K562 (cell line): ENCODE data around the gene HYAL3. TPM values are rescaled to one million over a fixed set of nuclear protein-coding genes. Genes with fewer than 3 reads are reported as not detected.

ENCODE experiments used
- ATAC-seq: fragments of 200-7000 bp; cut with Tn5 transposase; 3 replicates; pipeline ENCODE4 v1.9.1; 2020; ENCODE audit warnings: moderate library complexity
- BruUV-seq: library from RNA; stranded (reverse); fragments of 400-500 nt; replicated peaks from 2 replicates; lab custom pipeline; 2021; lab: Mats Ljungman, UMichigan
- CTCF ChIA-PET: fragments of 300-600 bp; formaldehyde crosslinking; extraction: SDS; loops from one replicate; lab custom pipeline; 2021; ENCODE audit warnings: low intra/inter-chr PET ratio; lab: Yijun Ruan, JAX
- POLR2A ChIA-PET: fragments of 300-600, 350-650 bp; sonication (Branson Sonifier 250); formaldehyde crosslinking; extraction: SDS; loops from one replicate; lab custom pipeline; 2021; ENCODE audit warnings: antibody characterized with exemption, inconsistent platforms; lab: Yijun Ruan, JAX
- DNase-seq, 4 experiments: peaks; one replicate each; pipeline versions ENCODE4 v3.0.0 to v3.0.0-alpha.2; 2011 to 2018; ENCODE audit warnings: low spot score in 3 of 4, mixed read lengths in 3 of 4; ENCODE audit errors: extremely low read depth in 1 of 4
- FAIRE-seq: peaks from 2 replicates; lab custom pipeline; 2011; peaks lifted over from hg19 to GRCh38; lab: Jason Lieb, UNC
- H2AFZ ChIP-seq: 2 replicates; pipeline ENCODE4 v1.6.0; 2011; ENCODE audit warnings: low read depth, low read length, control low read depth, inconsistent platforms
- H3K27ac ChIP-seq: fragments of 200-600 bp; 3 replicates; pipeline ENCODE4 v1.8.0; 2011; ENCODE audit warnings: low read depth, mild to moderate bottlenecking, control low read depth, inconsistent platforms, low read length, moderate library complexity, mixed read lengths; ENCODE audit errors: extremely low read depth
- H3K27me3 ChIP-seq, 2 experiments: fragments of 300-600 bp in 1 of 2; 2 replicates in 1 of 2; 3 replicates in 1 of 2; pipeline versions ENCODE4 v1.6.0 to v1.8.0; 2011; ENCODE audit warnings: inconsistent platforms in 2 of 2, low read length in 2 of 2, mild to moderate bottlenecking in 1 of 2, mixed read lengths in 1 of 2, moderate library complexity in 1 of 2; ENCODE audit not compliant: control insufficient read depth in 2 of 2, insufficient read depth in 2 of 2
- H3K36me3 ChIP-seq: fragments of 300-600 bp; 3 replicates; pipeline ENCODE4 v1.8.0; 2011; ENCODE audit warnings: mild to moderate bottlenecking, low read length, inconsistent platforms; ENCODE audit not compliant: control insufficient read depth, insufficient read depth
- H3K4me1 ChIP-seq, 2 experiments: fragments of 200-600 bp in 1 of 2; replicated peaks in 1 of 2; 2 replicates in 1 of 2; 3 replicates in 1 of 2; pipeline versions ENCODE4 v1.5.1 to v1.8.0; 2011; ENCODE audit warnings: inconsistent platforms in 2 of 2, low read length in 2 of 2, mild to moderate bottlenecking in 1 of 2, mixed read lengths in 1 of 2, moderate library complexity in 1 of 2; ENCODE audit not compliant: control insufficient read depth in 2 of 2, insufficient read depth in 2 of 2
- H3K4me2 ChIP-seq: 2 replicates; pipeline ENCODE4 v1.6.1; 2011; ENCODE audit warnings: low read length, control low read depth, inconsistent platforms, mixed read lengths; ENCODE audit not compliant: insufficient read depth
- H3K4me3 ChIP-seq: fragments of 200-600 bp; sonication (generic), shearing (Covaris generic); 2 replicates; pipeline ENCODE4 v1.5.1; 2016; ENCODE audit warnings: control low read depth, inconsistent platforms
- H3K79me2 ChIP-seq: fragments of 200-600 bp; 3 replicates; pipeline ENCODE4 v1.8.0; 2011; ENCODE audit warnings: low read length, inconsistent platforms; ENCODE audit not compliant: control insufficient read depth, insufficient read depth
- H3K9ac ChIP-seq, 2 experiments: 2 replicates each; pipeline versions ENCODE4 v1.6.0 to v1.6.1; 2011; ENCODE audit warnings: low read depth in 2 of 2, low read length in 2 of 2, control low read depth in 1 of 2, inconsistent platforms in 1 of 2, mild to moderate bottlenecking in 1 of 2, mixed read lengths in 1 of 2; ENCODE audit not compliant: insufficient read depth in 1 of 2
- H3K9me1 ChIP-seq: one replicate; pipeline ENCODE4 v1.6.0; 2011; ENCODE audit warnings: inconsistent platforms, mild to moderate bottlenecking, low read length, moderate library complexity; ENCODE audit not compliant: control insufficient read depth, insufficient read depth
- H3K9me3 ChIP-seq: replicated peaks from 2 replicates; pipeline ENCODE4 v1.5.1; 2011; ENCODE audit warnings: low read depth, low read length, inconsistent platforms; ENCODE audit not compliant: control insufficient read depth, insufficient read depth
- H4K20me1 ChIP-seq: replicated peaks from 2 replicates; pipeline ENCODE4 v1.6.1; 2011; ENCODE audit warnings: low read length, inconsistent platforms, mixed read lengths; ENCODE audit not compliant: control insufficient read depth, insufficient read depth
- CC2D1A ChIP-seq: fragments of 450-650 bp; IDR thresholded peaks from 2 replicates; pipeline ENCODE4 v1.6.1; 2017; ENCODE audit warnings: mild to moderate bottlenecking
- CREM ChIP-seq: IDR thresholded peaks from 2 replicates; pipeline ENCODE4 v1.6.1; 2014; ENCODE audit warnings: antibody characterized with exemption, low read depth
- CTBP1 ChIP-seq: fragments of 450-650 bp; IDR thresholded peaks from 2 replicates; pipeline ENCODE4 v1.6.1; 2016; ENCODE audit warnings: borderline replicate concordance
- EGR1 ChIP-seq: fragments of 450-650 bp; conservative IDR thresholded peaks from 2 replicates; pipeline ENCODE4 v1.6.1; 2017; ENCODE audit warnings: mild to moderate bottlenecking
- ETV5 ChIP-seq: sonication (generic); formaldehyde crosslinking; IDR thresholded peaks from 2 replicates; pipeline ENCODE4 v1.4.0; 2020; ENCODE audit warnings: low read depth, mild to moderate bottlenecking, missing genetic modification reagents
- EZH2 ChIP-seq: IDR thresholded peaks from 2 replicates; pipeline ENCODE4 v1.6.1; 2012; ENCODE audit warnings: low read depth, mild to moderate bottlenecking, inconsistent platforms, low read length, borderline replicate concordance
- GABPB1 ChIP-seq: sonication (generic); formaldehyde crosslinking; IDR thresholded peaks from 2 replicates; pipeline ENCODE4 v1.8.0; 2022; ENCODE audit warnings: mild to moderate bottlenecking, missing genetic modification reagents
- HMBOX1 ChIP-seq: sonication (generic); IDR thresholded peaks from 2 replicates; pipeline ENCODE4 v1.6.1; 2016
- MNT ChIP-seq, 2 experiments: fragments of 450-650 bp; conservative IDR thresholded peaks; 2 replicates each; pipeline ENCODE4 v1.6.1; 2017; ENCODE audit warnings: mild to moderate bottlenecking in 2 of 2, moderate library complexity in 2 of 2
- MYC ChIP-seq, 2 experiments: fragments of 250-450 bp in 1 of 2; sonication (Bioruptor Pico) in 1 of 2; IDR thresholded peaks; 2 replicates each; pipeline versions ENCODE4 v1.5.1 to v1.6.1; 2012 to 2021; ENCODE audit warnings: low read depth in 2 of 2, borderline replicate concordance in 1 of 2, improper control_type of control experiment in 1 of 2, low read length in 1 of 2, mild to moderate bottlenecking in 1 of 2, moderate library complexity in 1 of 2
- PATZ1 ChIP-seq: fragments of 250-450 bp; sonication (Bioruptor Pico); IDR thresholded peaks from 2 replicates; pipeline ENCODE4 v1.5.0; 2020; ENCODE audit warnings: mild to moderate bottlenecking, borderline replicate concordance
- RNF2 ChIP-seq: sonication (generic); IDR thresholded peaks from 2 replicates; pipeline ENCODE4 v1.6.1; 2016
- ZC3H4 ChIP-seq: sonication (generic); formaldehyde crosslinking; IDR thresholded peaks from 2 replicates; pipeline ENCODE4 v1.9.0; 2021; ENCODE audit warnings: missing genetic modification reagents, borderline replicate concordance
- ZNF253 ChIP-seq: fragments of 250-450 bp; sonication (Bioruptor Pico); conservative IDR thresholded peaks from 2 replicates; pipeline ENCODE4 v1.6.1; 2021; ENCODE audit warnings: mild to moderate bottlenecking
- ZNF511 ChIP-seq: sonication (generic); formaldehyde crosslinking; IDR thresholded peaks from 2 replicates; pipeline ENCODE4 v1.8.0; 2022; ENCODE audit warnings: mild to moderate bottlenecking, missing genetic modification reagents
- WGBS: fragments of 100-300 bp; shearing (Covaris generic); methylation state at CpG from one replicate; pipeline ENCODE4 v1.1.6; 2016; ENCODE audit warnings: low coverage, mixed read lengths; ENCODE audit not compliant: insufficient coverage; ENCODE audit errors: missing lambda C conversion rate; 5-methylcytosine and 5-hydroxymethylcytosine counted together
- in situ Hi-C: fragments of 300-500 bp; cut with MboI; formaldehyde crosslinking; loops from 4 replicates; pipeline ENCODE4 v1.15.0; 2018; ENCODE audit warnings: inconsistent platforms, mixed read lengths
- intact Hi-C: fragments of 100-400 bp; cut with micrococcal nuclease; formaldehyde crosslinking; loops from 2 replicates; pipeline ENCODE4 v1.14.2; 2022
- polyA plus RNA-seq, 8 experiments: library from polyadenylated mRNA; depleted of rRNA in 4 of 8; stranded (reverse) in 5 of 8; unstranded in 3 of 8; fragments of >200 nt; fragmentation: Nextera tagmentation in 2 of 8; fragmentation: Illumina TruSeq in 1 of 8; extraction: Ambion mirVana in 2 of 8; extraction: Trizol in 1 of 8; gene quantifications; 2 replicates each; pipeline versions ENCODE4 v1.2.1 to v1.2.3, GENCODE V29; 2011 to 2014; ENCODE audit warnings: inconsistent platforms in 1 of 8, missing spikeins in 1 of 8
- total RNA-seq, 7 experiments: library from RNA; depleted of rRNA in 6 of 7; stranded (reverse); fragments of >200 nt in 6 of 7; fragmentation: Illumina TruSeq in 2 of 7; extraction: Trizol in 2 of 7; gene quantifications; 2 replicates each; pipeline versions ENCODE4 v1.2.1 to v1.2.3, GENCODE V29; 2011 to 2021; ENCODE audit warnings: low replicate concordance in 1 of 7

The HYAL3 gene
- total and polyA plus RNA-seq, 9 of the 15 experiments (the other 6 are each of a cell fraction or from before 2014, with no cell fraction given): 0.38 to 9.1 (median 6.8) TPM

GRCh38 chr3:50272911-50273688, 26.1 kb downstream of the HYAL3 start:
- FAIRE-seq: peak; percentile 89
- TF ChIP-seq CREM (0 out of 2 replicates have a peak, but pooled peaks have one; percentile 37), MYC (IDR thresholded peaks at IDR 0.05; ENCODE audit: low read depth, low read length) (peak; percentile 40; the same call in 1 of the 2 replicates), MYC (CRISPR knock-in tag; IDR thresholded peaks at IDR 0.05; ENCODE audit: borderline replicate concordance, low read depth) (no peak), EGR1 (peak; percentile 52), RNF2 (0 out of 2 replicates have a peak, but pooled peaks have one; percentile 20), PATZ1 (no peak), MNT (conservative IDR thresholded peaks at IDR 0.05) (peak in 1 of 2 experiments; percentile 29; a peak in 1 of 4 replicates), ZNF253 (CRISPR knock-in tag) (no peak), ETV5 (CRISPR knock-in tag) (0 out of 2 replicates have a peak, but pooled peaks have one; percentile 37), GABPB1 (CRISPR knock-in tag) (peak; percentile 71; the same call in 1 of the 2 replicates), ZC3H4 (CRISPR knock-in tag) (0 out of 2 replicates have a peak, but pooled peaks have one; percentile 22), ZNF511 (CRISPR knock-in tag) (no peak), CTBP1 (peak; percentile 64; the same call in 1 of the 2 replicates), HMBOX1 (no peak), EZH2 (no peak), CC2D1A (peak; percentile 68)

More at GRCh38 chr3:50272911-50273688, 26.1 kb downstream of the HYAL3 start:
- no TSS peak for BruUV-seq
- Histone ChIP-seq H4K20me1 (no peaks in the 10 kb centered on the region; the same call in 1 of the 2 replicates), H3K79me2 (no peaks in the 10 kb centered on the region), H3K9ac (peak overlapping the region; percentile 63 to 93), H3K4me2 (peak overlapping the region; percentile 88), H3K4me1 (peaks cover 4 to 61% of the 10 kb centered on the region in 2 experiments; a peak in 3 of 5 replicates), H2AFZ (peak overlapping the region; percentile 96), H3K9me1 (no peaks in the 10 kb centered on the region), H3K4me3 (peak overlapping the region; percentile 28), H3K27ac (no peak overlapping the region), H3K27me3 (no peaks in the 10 kb centered on the region), H3K36me3 (no peaks in the 10 kb centered on the region), H3K9me3 (no peaks in the 10 kb centered on the region)
- intact Hi-C loops: loop anchor here (1.0 to 5.0 kb wide), 3 partner anchors 46 to 151 kb away; no protein-coding TSS in a partner anchor
- POLR2A ChIA-PET: no interaction called here
- DNase-seq (peak; percentile 87 to 92 (median 88)), ATAC-seq (peak; percentile 90)
- WGBS: 1% methylated on average over 34 of the region's 61 CpGs
- in situ Hi-C loops: loop anchor here (5.0 kb wide), 2 partner anchors 46 to 81 kb away; partner anchors contain the start of gene GNAT1
- CTCF ChIA-PET: interaction anchor here (0.7 to 4.1 kb wide), 9 partner anchors 12 to 278 kb away, joined by 3 to 37 read pairs (median 6); partner anchors contain the start of gene GNAT1
